Occipital lobe (tissue), 2 donors: Measurements from ENCODE around the gene TAF4. TPM values are rescaled to one million over a fixed set of nuclear protein-coding genes. Genes with fewer than 3 reads are reported as not detected.
"Not testable (repeated sequence)": the region's sequence is repeated elsewhere in the genome, so short reads cannot be mapped to it uniquely, and the experiment has no call there.

Experiments
- DNase-seq: peaks from one replicate; lab custom pipeline; 2025; lab: John Stamatoyannopoulos, UW
- total RNA-seq: library from RNA; depleted of rRNA; stranded (reverse); fragments of >200 nt; gene quantifications from one replicate; pipeline ENCODE4 v1.2.3, GENCODE V29; 2014

TAF4 gene
- total RNA-seq, 1 donor from 2014 or later = 8.6 TPM

DNA sequence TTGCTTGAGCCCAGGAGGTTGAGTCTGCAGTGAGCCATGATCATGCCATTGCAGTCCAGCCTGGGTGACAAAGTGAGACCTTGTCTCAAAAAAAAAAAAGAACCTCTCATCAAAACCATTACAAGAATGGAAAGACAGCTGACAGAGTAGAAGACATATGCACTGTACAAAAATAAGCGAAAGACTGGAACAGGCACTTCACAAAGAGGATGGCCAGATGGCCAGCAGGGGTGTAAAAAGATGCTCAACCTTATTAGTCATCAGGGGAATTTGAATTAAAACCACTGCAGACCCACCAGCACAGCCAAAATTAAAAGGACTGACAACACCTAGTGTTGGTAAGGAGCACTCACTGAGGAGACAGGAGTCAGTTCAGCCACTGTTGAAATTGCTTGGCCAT is 13.5 kb upstream of the TAF4 start:
- no peak for DNase-seq

GRCh38 chr20:62073323-62073722 is 7.6 kb upstream of the TAF4 start:
- no peak for DNase-seq

DNA sequence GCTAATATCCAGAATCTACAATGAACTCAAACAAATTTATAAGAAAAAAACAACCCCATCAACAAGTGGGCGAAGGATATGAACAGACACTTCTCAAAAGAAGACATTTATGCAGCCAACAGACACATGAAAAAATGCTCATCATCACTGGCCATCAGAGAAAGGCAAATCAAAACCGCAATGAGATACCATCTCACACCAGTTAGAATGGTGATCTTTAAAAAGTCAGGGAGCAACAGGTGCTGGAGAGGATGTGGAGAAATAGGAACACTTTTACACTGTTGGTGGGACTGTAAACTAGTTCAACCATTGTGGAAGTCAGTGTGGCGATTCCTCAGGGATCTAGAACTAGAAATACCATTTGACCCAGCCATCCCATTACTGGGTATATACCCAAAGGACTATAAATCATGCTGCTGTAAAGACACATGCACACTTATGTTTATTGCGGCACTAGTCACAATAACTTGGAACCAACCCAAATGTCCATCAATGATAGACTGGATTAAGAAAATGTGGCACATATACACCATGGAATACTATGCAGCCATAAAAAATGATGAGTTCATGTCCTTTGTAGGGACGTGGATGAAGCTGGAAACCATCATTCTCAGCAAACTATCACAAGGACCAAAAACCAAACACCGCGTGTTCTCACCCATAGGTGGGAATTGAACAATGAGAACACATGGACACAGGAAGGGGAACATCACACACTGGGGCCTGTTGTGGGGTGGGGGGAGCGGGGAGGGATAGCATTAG is 6.2 kb upstream of the TAF4 start:
- not testable (repeated sequence) for DNase-seq

DNA sequence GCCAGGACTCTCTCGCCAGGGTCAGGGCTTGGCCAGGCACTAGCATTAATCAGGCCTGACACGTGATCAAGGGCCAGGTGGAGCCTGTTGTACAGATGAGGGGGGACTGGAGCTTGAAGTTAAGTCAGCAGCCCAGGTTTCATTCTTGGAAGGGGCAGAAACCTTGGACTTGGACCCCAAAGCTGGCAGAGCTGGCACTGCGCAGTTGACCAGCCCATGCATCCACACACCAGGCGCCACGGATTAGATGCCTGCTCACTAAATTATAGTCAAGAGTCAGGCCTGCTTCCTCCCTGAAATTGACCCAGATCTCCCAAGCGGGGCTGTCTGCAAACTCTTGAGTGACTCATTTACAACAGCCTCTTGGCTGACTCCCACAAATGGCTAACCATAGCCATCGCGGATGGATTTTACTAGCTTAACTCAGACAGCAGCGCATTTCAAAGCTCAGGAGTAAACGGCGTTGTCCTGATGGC is 4.1 kb upstream of the TAF4 start:
- no peak for DNase-seq

DNA sequence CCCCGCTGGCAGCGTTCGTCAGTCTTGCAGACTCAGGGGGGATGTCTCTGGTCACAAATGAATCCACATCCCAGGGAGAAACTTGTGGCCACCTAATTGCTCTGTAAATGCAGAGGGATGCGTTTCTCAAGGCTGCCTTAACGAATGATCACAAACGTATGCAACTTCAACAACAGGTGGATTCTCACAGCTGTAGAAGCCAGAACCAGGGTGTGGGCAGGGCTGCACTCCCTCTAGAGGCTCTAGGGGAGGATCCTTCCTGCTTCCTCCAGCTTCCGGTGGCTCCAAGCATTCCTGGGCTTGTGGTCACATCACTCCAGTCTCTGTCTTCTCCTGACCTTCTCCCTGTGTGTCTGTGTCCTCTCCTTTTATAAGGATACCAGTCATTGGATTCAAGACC is 3.3 kb upstream of the TAF4 start:
- no peak for DNase-seq

- DNase-seq = no peak
Measured at GRCh38 chr20:62067547-62068260, 2.0 kb upstream of the TAF4 start.

- DNase-seq = no peak
Measured at GRCh38 chr20:62066983-62067433, 1.3 kb upstream of the TAF4 start.

DNA sequence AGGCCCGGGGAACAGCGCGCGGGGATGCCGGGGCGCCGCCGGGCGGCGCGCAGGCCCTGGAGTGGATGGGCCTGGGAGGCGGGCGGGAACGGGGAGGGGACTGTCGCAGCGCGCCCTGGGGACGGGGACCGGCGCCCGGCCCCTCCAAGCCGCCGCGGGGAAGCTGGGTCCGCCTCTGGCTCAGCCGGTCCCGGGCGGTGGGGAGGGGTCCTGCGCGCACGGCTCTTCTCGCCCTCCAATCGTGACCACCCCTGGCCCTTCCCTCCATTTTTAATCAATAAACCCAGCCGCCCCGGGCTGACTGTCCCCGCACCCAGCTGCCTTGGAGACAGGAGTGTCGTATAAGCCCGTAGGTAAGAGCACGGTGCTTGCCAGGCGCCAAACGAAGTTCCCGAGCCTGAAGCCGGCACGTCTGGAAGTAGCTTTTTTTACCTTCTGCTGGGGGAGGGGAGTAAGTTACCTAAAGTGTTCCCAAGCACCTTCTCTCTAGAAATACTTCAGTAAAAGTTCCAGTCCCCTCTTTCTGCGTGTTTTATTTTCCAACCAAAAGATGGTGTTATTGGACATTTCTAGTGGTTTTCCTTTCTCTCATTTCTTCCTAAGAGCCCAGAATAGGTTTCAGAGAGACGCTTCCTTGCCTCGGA is 780 bp upstream of the TAF4 start:
- no peak for DNase-seq

GRCh38 chr20:62064770-62065673 is 659 bp downstream of the TAF4 start:
- DNase-seq = no peak

- DNase-seq = no peak
Measured at GRCh38 chr20:62063981-62064769, 1.5 kb downstream of the TAF4 start.

DNA sequence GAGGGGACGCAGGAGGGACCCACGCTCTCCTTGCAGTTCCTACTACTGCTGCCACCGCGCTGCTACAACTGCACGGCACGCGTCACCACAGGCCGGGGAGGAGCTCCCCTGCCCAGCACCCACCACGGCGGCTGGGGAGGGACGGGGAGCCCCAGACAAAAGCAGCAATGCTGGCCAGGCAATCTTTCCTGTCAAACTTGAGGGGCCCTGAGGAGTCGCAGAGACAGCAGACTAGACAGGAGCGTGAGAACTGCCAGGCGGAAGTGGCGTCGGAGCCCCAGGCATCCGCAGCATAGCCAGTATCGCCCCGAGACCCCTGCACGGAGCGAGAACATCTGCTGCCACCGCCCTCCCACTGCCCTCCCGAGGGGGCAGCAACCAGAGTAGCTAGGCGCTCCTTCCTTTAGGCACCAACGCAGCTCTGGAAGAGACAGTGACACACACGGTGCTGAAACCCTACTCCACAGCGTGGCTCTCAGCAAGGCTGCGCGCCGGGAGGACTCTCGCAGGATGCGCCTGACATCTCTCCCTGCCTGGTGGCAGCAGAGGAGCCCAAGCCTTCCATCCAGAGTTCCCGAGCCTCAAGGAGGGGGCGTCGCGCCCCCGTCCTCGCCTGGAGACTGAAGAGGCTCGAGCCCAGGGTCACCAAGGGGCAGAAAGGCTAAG is 2.2 kb downstream of the TAF4 start:
- DNase-seq = peak; percentile 35

DNA sequence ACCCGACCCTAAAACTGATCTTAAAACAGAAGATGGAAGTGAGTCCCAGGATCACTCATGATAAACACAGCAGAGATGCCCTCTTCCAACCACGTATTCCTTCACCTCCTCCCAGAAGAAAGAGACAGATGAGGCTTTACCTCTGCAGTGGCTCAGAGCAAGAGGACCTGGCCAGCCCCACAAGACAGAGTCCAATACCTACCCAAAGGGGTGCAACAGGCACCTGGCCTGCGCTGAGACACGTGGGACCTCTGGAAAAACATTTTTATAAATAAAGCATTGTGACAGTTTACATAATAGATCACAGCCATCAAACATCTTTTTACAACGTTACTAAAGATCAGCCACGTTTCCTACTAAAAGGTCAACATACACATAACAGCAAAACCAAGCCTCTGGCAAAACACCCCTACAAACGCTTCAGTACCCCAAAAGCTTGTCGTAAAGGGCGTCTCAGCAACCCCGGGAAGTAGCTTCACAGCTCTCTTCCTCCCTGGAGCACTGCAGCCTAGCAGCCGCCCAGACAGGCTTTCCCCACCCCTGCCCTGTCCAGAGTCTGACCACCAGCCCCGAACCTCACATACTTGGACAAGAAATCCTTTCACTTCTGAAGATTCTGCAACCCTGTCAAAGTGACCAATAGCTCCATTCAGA is 2.9 kb downstream of the TAF4 start:
- no peak for DNase-seq

DNA sequence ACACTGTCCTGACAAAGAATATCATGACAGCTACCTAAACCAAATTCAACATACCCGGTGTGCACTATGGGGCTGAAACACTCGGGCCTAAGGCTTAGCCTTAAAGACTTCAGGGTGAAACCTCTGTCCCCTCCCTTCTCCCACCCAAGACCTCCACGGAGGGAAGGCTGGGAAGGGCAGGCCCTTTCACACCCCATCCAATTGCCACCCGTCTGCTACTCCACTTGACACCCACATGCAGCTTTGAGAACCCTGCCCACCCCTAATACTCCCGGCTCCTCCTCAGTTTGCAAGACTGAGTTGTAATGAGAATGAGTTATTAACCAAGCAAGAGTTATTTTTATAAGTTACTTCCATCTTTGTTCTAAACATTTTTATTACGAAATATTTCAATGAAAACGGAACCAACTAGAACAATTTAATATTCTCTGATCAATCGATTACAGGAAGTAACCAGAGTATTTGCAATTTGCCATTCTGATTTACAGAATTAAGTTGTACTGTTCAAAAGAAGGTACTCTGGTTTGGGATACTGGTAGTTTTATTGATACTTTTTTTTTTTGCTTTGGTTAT is 3.7 kb downstream of the TAF4 start:
- no peak for DNase-seq

DNA sequence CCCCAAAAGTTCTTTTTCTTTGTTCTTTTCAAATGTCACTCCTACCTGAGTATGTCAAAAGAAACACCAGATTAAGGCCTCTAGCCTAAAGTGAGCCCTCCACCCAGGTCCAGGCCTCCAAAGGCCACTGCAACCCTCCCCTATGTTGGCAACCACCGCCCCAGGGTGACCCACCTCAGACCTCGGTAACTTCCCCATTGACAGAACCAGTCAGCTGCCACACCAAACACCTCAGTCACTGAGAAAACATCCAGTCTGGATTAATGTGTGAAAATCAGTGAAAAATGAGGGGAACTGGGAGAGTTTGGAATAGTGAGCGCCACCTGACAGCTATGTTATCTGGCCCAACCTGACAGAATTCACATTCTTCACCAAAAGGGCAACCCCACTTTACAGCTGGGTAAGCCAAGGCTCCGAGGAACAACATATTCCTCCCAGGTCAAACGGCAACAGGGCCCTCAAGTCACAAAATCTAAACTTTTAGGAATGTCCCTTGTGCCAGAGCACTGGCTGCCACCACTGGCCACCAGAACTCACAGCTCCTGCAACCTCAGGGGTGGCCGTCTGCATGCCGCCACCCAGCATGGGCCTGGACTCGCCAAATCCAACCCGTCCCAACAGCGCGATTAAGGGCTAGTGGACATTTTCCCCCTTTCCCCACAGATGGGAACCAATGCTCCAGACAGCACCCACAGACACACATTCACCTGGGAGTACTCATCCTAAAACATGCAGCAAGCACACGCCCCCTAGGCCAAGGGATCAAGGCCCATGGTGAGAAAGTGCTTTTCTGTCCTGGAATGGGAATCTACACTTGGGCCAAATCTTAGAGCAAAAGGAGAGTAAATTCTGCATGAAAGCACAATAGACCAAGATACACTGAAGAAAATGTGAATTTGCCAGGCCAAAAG is 4.8 kb downstream of the TAF4 start:
- no peak for DNase-seq

DNA sequence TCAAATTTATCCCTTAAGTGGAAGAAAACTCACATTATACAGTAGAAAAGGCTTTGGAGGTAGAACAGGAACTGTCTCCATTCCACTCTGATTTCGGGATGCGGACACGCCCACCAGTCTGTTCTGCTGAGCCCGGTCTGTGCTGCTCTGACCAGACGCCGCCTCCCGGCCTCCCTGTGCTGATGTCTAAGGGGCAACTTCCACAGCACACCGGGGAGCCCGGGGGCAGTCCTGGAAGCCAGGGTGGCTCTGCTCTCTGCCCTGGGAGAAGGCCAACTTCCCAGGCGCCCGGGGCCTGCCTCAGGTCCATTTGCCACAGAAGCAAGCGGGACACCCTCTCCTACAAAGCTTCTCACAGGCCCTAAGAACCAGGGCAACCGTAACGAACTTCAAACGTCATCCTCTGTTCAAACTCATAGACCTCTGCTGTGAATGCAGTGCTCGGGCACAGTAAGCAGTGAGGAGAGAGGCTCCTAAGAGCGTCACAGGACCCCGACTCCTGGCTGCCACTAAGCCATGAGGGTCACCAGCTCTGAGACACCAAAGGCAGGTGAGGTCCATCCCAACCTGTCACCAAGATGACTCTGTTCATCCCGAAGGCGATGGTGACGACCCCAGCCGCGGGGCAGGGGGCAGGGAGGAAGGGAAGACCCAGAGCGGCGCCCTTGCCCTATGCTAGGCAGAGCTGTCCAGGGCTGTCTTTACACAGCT is 5.6 kb downstream of the TAF4 start:
- no peak for DNase-seq

DNA sequence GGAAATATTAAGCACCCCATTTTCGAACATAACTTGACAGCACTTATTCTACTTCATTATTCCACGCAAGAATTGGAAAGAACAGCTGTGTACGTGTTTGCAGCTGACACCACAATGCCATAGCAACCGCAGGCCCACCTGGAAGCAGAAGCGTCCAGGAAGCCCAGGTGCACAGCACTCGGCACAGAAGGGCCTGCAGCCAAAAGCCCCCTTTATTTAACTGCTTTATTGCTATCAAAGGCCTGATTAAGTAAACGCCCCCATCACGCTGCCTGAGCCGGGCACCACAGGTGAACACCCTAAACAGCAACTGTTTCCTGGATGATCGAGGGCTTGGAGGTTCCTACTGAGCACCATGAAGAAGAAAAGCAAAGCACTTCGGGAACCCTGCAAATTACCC is 6.3 kb downstream of the TAF4 start:
- no peak for DNase-seq

- no peak for DNase-seq
Measured at GRCh38 chr20:62058941-62059340, 6.7 kb downstream of the TAF4 start.
